IMR-90 (cell line): ENCODE measurements around the gene FAAP20.

Experiments used
- BHLHE40 ChIP-seq: fragments of 150-350 bp; IDR thresholded peaks from 2 replicates; pipeline ENCODE4 v1.6.1; 2016; ENCODE audit warnings: mild to moderate bottlenecking, low read depth, low read length
- FOS ChIP-seq: fragments of 150-350 bp; IDR thresholded peaks from 2 replicates; pipeline ENCODE4 v1.6.1; 2016; ENCODE audit warnings: low read depth, low read length
- MAZ ChIP-seq: IDR thresholded peaks from 2 replicates; pipeline ENCODE4 v1.6.1; 2012; ENCODE audit warnings: low read depth, mild to moderate bottlenecking, low read length, improper control_type of control experiment, moderate library complexity, borderline replicate concordance
- MXI1 ChIP-seq: IDR thresholded peaks from 2 replicates; pipeline ENCODE4 v1.6.1; 2012; ENCODE audit warnings: low read depth, mild to moderate bottlenecking, low read length, moderate library complexity, borderline replicate concordance
- NFE2L2 ChIP-seq: fragments of 150-350 bp; IDR thresholded peaks from 2 replicates; pipeline ENCODE4 v1.6.1; 2016; ENCODE audit warnings: low read depth, mild to moderate bottlenecking, low read length
- POLR2A ChIP-seq: IDR thresholded peaks from 2 replicates; pipeline ENCODE4 v1.6.1; 2012; ENCODE audit warnings: mild to moderate bottlenecking, low read depth, low read length
- RAD21 ChIP-seq: IDR thresholded peaks from 2 replicates; pipeline ENCODE4 v1.6.1; 2012; ENCODE audit warnings: low read length, improper control_type of control experiment
- RCOR1 ChIP-seq: IDR thresholded peaks from 2 replicates; pipeline ENCODE4 v1.6.1; 2012; ENCODE audit warnings: mild to moderate bottlenecking, low read length, improper control_type of control experiment; ENCODE audit not compliant: insufficient replicate concordance
- RFX5 ChIP-seq: IDR thresholded peaks from 2 replicates; pipeline ENCODE4 v1.8.0; 2012; ENCODE audit warnings: low read depth, mild to moderate bottlenecking, low read length, moderate library complexity
- SMC3 ChIP-seq: fragments of 150-350 bp; IDR thresholded peaks from 2 replicates; pipeline ENCODE4 v1.6.1; 2016; ENCODE audit warnings: low read depth, mild to moderate bottlenecking, antibody characterized with exemption, low read length, moderate library complexity
- TF ChIP-seq, protein P1 (sequence below): conservative IDR thresholded peaks from 2 replicates; pipeline ENCODE4 v1.5.1; 2012; ENCODE audit warnings: mild to moderate bottlenecking, low read depth, low read length, improper control_type of control experiment

DNA sequence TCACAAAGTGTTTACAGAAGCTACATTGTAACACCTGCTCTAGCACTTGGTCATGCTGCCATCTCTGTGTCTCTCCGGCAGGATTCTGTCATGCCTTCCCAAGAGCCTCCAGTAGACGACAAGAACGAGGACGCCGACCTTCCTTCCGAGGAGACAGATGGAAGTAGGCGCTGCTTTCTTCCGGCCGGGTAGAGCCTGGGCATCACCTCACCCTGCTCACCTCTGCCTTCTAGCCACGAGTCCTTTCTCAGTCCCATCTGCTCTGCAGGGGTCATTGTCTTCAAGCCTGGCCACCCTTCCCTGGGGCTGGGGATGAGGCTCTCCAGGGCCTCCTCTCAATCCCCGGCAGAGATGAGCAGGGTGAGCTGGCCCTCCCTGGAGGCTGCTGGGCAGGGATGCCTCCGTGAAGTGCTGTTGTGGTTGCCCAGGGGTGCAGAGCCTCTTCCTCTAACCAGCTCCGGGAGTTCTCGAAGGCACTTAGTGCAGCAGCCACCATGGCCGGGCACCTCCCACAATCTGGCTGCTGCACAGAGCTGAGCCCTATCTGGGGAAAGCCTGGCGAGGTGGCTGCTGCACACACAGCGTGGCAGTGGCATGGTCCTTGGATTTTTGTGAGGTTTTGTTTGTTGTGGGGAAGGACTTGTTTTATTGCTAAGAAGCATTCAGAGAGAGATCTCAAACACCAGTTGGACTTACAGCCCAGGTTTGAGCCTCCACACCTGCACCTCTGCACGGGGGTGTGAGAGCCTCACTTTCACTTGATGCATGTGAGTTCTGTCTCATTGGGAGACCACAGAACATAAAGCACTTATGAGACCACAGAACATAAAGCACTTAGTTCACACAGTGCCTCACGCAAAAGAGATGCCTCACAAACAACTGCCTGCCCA is 48.4 kb downstream of the FAAP20 start:
- TF ChIP-seq, protein P1, sequence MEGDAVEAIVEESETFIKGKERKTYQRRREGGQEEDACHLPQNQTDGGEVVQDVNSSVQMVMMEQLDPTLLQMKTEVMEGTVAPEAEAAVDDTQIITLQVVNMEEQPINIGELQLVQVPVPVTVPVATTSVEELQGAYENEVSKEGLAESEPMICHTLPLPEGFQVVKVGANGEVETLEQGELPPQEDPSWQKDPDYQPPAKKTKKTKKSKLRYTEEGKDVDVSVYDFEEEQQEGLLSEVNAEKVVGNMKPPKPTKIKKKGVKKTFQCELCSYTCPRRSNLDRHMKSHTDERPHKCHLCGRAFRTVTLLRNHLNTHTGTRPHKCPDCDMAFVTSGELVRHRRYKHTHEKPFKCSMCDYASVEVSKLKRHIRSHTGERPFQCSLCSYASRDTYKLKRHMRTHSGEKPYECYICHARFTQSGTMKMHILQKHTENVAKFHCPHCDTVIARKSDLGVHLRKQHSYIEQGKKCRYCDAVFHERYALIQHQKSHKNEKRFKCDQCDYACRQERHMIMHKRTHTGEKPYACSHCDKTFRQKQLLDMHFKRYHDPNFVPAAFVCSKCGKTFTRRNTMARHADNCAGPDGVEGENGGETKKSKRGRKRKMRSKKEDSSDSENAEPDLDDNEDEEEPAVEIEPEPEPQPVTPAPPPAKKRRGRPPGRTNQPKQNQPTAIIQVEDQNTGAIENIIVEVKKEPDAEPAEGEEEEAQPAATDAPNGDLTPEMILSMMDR, result no peak
- no peak for TF ChIP-seq POLR2A
- TF ChIP-seq RAD21, result no peak
- TF ChIP-seq BHLHE40, result no peak
- no peak for TF ChIP-seq SMC3
- no peak for TF ChIP-seq FOS
- no peak for TF ChIP-seq NFE2L2
- no peak for TF ChIP-seq RFX5
- no peak for TF ChIP-seq RCOR1
- TF ChIP-seq MAZ, result no peak
- no peak for TF ChIP-seq MXI1
